HG03442 (cell line): Measurements from ENCODE around the gene FHDC1.

Source experiments
- ATAC-seq: cut with Tn5 transposase; IDR thresholded peaks from one replicate; pipeline ENCODE4 v1.9.1; 2021; ENCODE audit warnings: mild to moderate bottlenecking, moderate library complexity; ENCODE audit not compliant: unreplicated experiment

The FHDC1 gene

GRCh38 chr4:153001626-153002025, 65.5 kb downstream of the FHDC1 start:
- no peak for ATAC-seq

GRCh38 chr4:153002110-153002509, 66.0 kb downstream of the FHDC1 start:
- ATAC-seq = no peak

GRCh38 chr4:153004081-153004850, 68.1 kb downstream of the FHDC1 start:
- ATAC-seq = no peak

- ATAC-seq = no peak
Measured at GRCh38 chr4:153005899-153006381, 69.8 kb downstream of the FHDC1 start.

GRCh38 chr4:153008578-153009199, 72.6 kb downstream of the FHDC1 start:
- no peak for ATAC-seq

GRCh38 chr4:153010146-153010545, 74.0 kb downstream of the FHDC1 start:
- ATAC-seq = no peak

- ATAC-seq = no peak
Measured at GRCh38 chr4:153013202-153013977, 77.3 kb downstream of the FHDC1 start.

GRCh38 chr4:153014460-153014859, 78.3 kb downstream of the FHDC1 start:
- no peak for ATAC-seq

- ATAC-seq = no peak
Measured at GRCh38 chr4:153016592-153016991, 80.5 kb downstream of the FHDC1 start.

- ATAC-seq = no peak
Measured at GRCh38 chr4:153018031-153018430, 81.9 kb downstream of the FHDC1 start.

- no peak for ATAC-seq
Measured at GRCh38 chr4:153018684-153019083, 82.6 kb downstream of the FHDC1 start.

- no peak for ATAC-seq
Measured at GRCh38 chr4:153019906-153020305, 83.8 kb downstream of the FHDC1 start.

GRCh38 chr4:153020457-153020856, 84.3 kb downstream of the FHDC1 start:
- no peak for ATAC-seq

- no peak for ATAC-seq
Measured at GRCh38 chr4:153021276-153021675, 85.2 kb downstream of the FHDC1 start.

GRCh38 chr4:153022241-153022715, 86.2 kb downstream of the FHDC1 start:
- no peak for ATAC-seq

GRCh38 chr4:153023139-153023538, 87.0 kb downstream of the FHDC1 start:
- ATAC-seq = no peak

- no peak for ATAC-seq
Measured at GRCh38 chr4:153023692-153024394, 87.7 kb downstream of the FHDC1 start.

- ATAC-seq = no peak
Measured at GRCh38 chr4:153024466-153024865, 88.3 kb downstream of the FHDC1 start.

GRCh38 chr4:153025406-153025805, 89.3 kb downstream of the FHDC1 start:
- no peak for ATAC-seq

GRCh38 chr4:153026591-153027346, 90.6 kb downstream of the FHDC1 start:
- ATAC-seq = no peak
